Left hindlimb (tissue), 1 donor: ENCODE data around the gene KAT2A.

ENCODE experiments used
- DNase-seq: peaks from one replicate; pipeline ENCODE4 v3.0.0-alpha.2; 2018

KAT2A gene

GRCh38 chr17:42112552-42113176, 8.5 kb downstream of the KAT2A start, which contains the start of gene DHX58:
DHX58 (minus strand) TSS chr17:42112714; CDS start chr17:42111892, 822 bp downstream.
- DNase-seq = peak; percentile 81

GRCh38 chr17:42111871-42112551, 9.2 kb downstream of the KAT2A start:
- DNase-seq = no peak

- no peak for DNase-seq
Measured at GRCh38 chr17:42111265-42111636, 9.9 kb downstream of the KAT2A start.

DNA sequence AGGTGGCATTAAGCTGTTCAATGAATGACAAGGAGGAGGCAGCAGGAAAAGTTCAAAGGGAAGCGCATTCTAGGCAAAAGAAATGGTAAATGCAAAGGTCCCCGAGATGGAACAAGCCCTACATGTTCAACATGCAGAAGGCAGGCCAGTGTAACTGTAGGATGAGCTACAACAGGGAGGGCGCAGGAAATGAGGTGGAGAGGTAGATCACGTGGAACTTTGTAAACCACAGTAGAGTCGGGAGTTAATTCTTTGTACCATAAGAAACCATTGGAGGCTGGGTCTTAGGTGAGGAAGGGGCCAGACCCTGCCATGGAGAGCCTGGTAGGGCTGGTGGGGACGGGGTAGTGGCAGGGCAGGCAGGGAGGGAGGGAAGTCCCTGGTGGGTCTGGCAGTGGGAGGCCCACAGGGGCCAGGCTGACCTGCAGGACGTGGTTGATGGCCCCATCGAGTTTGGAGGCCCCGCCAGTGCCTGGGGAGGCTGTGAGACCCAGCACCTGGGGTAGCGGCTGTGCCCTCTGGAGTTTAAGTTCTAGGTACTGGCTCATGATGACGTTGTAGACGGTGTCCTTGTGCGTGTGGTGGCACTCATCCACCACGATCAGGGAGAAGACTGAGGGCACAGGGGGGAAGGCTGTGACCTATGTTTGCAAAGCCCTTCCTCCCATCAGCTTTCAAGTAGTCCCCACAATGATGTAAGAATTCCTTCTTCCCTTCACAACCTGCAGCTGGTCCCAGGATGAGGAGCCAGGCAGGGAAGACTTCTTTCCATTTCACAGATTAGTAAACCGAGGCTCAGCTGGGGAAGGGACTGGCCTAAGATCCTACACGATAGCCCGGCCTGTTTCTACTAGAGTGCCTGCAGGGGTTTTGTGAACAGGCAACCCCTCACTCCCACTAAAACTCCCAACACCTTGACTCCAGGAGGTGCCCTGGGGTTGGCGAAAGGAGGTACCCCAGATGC, 10.6 kb downstream of the KAT2A start:
- no peak for DNase-seq

DNA sequence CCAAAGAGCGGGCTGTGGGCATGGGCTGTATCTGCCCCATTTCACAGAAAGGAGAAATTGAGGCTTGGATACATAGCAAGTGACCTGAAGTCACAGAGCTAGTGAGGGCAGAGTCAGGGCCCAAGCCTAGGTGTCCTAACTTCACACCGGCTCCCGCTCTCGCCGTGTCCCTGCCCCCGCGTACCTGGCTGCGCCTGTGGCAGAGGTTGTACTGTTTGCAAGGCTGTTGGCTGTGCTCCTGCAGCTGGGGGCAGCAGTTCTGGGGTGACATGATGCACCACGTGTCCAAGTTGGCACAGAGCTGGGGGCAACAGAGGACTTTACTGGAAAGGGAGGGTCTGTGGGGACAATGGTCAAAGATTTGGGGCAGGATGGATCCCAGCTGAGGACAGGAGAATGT, 12.1 kb downstream of the KAT2A start:
- peak; percentile 10 for DNase-seq

DNA sequence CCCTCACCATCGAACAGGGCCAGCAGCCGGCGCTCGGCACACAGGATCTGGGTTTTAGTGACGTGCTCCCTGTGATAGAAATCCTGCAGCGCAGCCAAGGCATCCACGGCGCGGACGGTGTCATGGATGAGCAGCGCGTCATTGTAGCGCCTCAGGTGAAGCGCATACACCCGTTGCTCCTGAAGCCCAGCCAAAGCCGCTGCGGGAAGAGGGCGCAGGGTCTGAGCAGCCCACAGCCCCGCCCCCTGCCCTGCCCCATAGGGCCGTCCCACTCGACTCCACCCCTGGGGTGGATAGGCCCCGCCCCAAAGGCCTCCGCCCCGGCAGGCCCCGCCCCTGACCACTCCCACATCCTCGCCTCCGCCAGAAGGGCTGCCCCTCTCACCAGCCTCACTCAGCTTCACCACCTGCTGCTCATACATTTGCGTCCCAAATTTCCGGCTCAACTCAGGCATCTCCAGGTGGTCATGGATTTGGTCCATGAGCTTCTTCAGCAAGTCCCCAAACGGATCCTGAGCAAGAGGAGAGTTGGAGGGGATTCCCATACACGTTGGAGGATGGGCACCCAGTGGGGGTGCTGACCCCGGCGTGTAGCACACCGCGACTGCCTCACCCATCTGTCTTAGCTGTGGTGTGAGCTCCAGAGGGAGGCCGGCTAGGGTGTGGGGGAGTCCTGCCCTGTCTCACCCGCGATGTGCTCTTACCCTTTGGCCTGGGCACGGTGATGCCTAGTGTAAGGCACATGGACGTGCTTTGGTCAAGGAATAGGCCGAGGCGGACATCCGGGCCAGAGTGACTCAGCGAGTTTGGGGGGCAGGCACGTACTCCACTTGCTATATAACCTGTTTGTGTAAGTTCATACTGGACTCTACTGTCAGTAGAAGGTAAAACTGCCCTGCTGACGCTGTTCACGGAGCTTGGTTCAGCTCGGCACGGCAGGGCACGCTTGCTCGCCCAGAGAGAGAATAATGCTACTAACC, 13.3 kb downstream of the KAT2A start:
- peak; percentile 71 for DNase-seq

- DNase-seq = no peak
Measured at GRCh38 chr17:42107124-42107523, 14.0 kb downstream of the KAT2A start.

DNA sequence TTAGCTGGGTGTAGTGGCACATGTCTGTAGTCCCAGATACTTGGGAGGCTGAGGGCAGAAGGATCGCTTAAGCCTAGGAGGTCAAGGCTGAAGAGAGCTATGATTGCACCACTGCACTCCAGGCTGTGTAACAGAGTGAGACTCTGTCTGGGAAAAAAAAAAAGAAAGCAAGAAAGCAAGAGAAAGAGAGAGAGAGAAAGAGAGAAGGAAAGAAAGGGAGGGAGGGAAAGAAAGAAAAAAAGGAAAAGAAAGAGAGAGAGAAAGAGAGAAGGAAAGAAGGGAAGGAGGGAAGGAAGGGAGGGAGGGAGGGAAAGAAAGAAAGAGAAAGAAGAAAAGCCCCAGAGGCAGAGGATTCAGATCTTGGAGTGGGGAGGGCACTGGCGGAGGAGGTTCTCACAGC, 15.2 kb downstream of the KAT2A start:
- no peak for DNase-seq

DNA sequence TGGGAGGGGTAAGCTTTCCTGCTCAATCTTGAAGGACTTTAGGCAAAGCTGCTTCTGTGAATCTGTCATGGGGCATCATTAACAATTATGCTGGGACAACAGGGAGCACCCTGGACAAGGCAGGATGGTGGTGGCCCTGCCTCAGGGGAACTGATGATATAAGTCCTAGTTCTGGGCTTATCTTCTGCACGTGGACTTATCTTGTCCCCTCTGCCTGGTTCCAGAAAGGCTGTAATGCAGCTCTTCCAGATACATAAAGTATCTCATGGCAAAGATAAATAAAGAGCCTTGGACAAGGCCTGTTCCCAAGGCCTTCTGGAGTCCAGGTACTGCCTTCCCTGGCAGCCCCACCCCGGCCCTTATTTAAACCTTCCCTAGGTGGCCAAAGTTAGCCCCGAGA, 16.9 kb downstream of the KAT2A start:
- no peak for DNase-seq

- no peak for DNase-seq
Measured at GRCh38 chr17:42103221-42103954, 17.8 kb downstream of the KAT2A start.

- DNase-seq = peak; percentile 78
Measured at GRCh38 chr17:42101513-42102292, 19.5 kb downstream of the KAT2A start.

DNA sequence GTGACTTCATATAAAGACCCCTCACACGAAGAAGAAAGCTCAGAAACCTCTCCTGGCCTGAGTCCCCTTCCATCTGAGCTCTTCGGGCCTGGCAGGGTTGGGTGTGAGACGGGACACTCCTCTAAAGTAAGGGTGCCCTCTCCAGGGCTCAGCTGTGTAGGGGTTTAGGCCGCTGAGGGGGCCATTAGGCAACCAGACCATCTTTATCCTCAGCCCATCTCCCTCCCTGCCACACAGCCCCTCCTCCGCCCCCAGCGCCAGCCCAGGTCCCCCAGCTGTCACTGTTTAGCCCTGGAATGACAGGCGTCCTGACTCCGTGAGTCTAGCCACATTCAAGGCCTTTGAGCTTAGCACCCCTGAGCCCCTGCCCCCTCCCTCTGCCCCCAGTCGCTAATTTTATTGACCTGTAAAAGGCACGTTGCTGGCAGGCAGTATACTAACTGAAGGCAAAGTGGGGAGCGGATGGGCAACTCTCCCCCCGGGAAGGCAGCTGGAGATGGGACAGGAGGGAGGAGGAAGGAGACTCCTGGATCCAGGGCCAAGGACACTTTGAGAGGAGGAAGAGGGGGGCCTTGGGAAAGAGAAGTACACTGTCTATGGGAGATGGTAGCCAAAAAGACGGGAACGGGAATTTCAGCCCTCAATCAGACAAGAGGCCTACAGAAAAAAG, 22.3 kb downstream of the KAT2A start:
- no peak for DNase-seq

DNA sequence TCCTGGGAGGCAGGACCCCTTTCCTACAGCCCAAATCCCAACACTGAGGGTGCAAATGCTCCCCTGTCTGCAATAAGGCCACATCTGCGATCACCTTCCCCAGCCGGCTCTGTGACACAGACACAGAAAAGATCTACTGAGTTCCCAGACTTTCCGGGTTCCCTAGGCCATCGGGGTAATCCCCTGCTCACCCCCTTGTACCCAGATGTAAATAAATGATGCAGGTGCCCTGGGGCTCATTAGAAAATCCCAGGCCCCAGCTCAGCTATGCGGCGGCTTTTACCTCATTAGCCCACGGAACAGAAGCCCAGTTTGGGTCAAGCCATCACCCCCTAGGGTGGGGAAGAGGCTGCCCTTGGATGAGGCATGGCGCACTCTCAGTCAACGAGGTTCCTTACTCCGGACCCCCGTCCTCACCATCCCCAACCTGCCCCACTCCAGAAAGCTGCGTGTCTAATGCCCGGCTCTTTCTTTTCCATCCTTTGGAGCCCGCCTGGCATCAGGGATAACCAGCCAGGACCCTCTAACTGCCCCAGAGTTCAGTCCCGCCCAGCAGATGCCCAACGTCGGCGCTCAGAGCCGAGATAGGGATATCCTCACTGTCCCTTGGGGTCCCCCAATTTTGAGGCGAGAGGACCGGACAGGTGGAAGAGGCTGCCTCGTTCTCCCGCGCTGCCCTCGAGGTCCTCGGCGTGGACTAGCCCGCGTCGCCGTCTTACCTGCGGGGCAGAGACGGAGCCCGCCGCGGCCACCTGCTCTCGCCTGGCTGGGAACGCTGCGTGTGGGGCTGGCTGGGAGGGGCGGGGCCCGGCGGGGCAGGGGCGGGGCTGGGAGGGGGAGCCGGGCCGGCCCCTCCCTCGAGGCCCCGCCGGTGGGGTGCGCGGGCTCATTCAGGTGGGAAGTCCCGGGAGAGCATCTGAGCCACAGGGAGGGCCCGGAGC, 23.2 kb downstream of the KAT2A start, which contains the start of gene ZNF385C:
ZNF385C (minus strand) TSS at position 783 of the 941 bp plus-strand sequence. CDS start 35,417 bp downstream, outside the sequence.
- DNase-seq = no peak

- no peak for DNase-seq
Measured at GRCh38 chr17:42096360-42097111, 24.6 kb downstream of the KAT2A start.

DNA sequence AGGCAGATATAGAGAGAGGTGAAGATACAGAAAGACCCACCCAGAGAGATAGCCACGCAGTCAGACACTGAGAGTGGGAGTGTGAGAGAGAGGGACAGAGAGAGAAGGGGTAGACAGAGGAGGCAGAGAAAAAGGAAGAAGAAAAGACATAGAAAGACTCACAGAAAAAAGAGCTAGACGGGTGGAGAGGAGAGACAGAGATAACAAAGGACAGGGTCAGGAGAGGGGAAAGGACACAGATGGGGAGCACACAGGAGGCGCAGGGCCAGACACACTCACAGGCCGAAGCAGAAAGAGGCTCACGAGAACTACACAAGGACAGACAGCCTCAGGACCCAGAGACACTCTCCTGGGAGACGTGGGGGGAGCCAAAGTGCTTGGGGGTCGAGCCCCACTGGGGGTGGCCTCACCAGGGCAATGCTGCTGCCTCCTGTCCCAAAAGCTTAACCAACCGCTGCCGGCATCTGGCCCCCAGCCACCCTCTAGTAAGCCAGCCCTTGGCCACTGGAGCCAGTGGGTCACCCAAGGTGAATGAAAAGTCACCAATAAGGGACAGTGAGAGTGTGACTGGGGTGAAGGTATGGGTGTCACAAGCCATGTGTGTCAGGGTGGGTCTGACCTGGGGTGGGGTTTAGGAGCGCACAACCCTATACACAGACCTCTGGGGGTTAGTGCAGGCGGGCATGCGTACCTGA, 26.6 kb downstream of the KAT2A start:
- DNase-seq = no peak

- DNase-seq = no peak
Measured at GRCh38 chr17:42092939-42093338, 28.2 kb downstream of the KAT2A start.
